ENCODE measurements around the gene COG5.

Gene COG5

DNA sequence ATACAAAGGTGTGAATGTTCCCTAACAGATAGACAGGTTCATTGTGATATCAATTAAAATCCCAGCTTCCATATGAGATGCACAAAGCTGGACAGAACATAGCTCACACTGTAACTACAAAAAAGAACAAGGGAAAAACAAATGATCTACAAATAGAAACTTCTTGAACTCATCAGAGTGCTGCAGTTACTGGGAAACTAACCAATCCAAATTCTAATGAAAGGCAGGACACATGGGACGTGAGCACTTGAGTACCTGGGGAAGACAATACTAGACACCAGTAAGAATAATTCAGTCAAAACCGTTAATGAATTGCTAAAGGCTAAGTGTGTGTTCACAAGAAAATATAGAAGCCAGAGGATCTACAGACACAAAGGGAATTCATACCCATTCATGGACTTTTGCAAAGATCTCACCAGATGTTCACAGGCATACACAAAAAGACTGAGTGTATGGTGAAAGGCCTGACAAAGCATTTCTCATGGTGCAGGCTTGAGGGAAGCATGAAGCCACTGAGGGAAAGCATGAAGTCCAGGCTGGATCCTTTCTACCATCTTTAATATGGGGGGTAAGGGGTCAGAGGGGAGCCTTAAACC, 101.7 kb downstream of the COG5 start:
- TF ChIP-seq TCF4 (CRISPR knock-in tag; IDR thresholded peaks at IDR 0.05; ENCODE audit: borderline replicate concordance), result no peak
- no peak for TF ChIP-seq BACH2 (CRISPR knock-in tag; IDR thresholded peaks at IDR 0.05; ENCODE audit: borderline replicate concordance)
- no peak for TF ChIP-seq SNAI2 (CRISPR knock-in tag; IDR thresholded peaks at IDR 0.05)
- TF ChIP-seq, protein P1, sequence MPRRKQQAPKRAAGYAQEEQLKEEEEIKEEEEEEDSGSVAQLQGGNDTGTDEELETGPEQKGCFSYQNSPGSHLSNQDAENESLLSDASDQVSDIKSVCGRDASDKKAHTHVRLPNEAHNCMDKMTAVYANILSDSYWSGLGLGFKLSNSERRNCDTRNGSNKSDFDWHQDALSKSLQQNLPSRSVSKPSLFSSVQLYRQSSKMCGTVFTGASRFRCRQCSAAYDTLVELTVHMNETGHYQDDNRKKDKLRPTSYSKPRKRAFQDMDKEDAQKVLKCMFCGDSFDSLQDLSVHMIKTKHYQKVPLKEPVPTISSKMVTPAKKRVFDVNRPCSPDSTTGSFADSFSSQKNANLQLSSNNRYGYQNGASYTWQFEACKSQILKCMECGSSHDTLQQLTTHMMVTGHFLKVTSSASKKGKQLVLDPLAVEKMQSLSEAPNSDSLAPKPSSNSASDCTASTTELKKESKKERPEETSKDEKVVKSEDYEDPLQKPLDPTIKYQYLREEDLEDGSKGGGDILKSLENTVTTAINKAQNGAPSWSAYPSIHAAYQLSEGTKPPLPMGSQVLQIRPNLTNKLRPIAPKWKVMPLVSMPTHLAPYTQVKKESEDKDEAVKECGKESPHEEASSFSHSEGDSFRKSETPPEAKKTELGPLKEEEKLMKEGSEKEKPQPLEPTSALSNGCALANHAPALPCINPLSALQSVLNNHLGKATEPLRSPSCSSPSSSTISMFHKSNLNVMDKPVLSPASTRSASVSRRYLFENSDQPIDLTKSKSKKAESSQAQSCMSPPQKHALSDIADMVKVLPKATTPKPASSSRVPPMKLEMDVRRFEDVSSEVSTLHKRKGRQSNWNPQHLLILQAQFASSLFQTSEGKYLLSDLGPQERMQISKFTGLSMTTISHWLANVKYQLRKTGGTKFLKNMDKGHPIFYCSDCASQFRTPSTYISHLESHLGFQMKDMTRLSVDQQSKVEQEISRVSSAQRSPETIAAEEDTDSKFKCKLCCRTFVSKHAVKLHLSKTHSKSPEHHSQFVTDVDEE (CRISPR knock-in tag; IDR thresholded peaks at IDR 0.05), result no peak
- no peak for TF ChIP-seq RARB (CRISPR knock-in tag; IDR thresholded peaks at IDR 0.05)
- no peak for TF ChIP-seq OSR1 (CRISPR knock-in tag; IDR thresholded peaks at IDR 0.05)
- TF ChIP-seq, protein P2, sequence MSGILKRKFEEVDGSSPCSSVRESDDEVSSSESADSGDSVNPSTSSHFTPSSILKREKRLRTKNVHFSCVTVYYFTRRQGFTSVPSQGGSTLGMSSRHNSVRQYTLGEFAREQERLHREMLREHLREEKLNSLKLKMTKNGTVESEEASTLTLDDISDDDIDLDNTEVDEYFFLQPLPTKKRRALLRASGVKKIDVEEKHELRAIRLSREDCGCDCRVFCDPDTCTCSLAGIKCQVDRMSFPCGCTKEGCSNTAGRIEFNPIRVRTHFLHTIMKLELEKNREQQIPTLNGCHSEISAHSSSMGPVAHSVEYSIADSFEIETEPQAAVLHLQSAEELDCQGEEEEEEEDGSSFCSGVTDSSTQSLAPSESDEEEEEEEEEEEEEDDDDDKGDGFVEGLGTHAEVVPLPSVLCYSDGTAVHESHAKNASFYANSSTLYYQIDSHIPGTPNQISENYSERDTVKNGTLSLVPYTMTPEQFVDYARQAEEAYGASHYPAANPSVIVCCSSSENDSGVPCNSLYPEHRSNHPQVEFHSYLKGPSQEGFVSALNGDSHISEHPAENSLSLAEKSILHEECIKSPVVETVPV (CRISPR knock-in tag; IDR thresholded peaks at IDR 0.05), result no peak
- TF ChIP-seq GLIS3 (CRISPR knock-in tag; IDR thresholded peaks at IDR 0.05), result no peak
- TF ChIP-seq ZNF70 (CRISPR knock-in tag; IDR thresholded peaks at IDR 0.05), result no peak
- TF ChIP-seq, protein P3, sequence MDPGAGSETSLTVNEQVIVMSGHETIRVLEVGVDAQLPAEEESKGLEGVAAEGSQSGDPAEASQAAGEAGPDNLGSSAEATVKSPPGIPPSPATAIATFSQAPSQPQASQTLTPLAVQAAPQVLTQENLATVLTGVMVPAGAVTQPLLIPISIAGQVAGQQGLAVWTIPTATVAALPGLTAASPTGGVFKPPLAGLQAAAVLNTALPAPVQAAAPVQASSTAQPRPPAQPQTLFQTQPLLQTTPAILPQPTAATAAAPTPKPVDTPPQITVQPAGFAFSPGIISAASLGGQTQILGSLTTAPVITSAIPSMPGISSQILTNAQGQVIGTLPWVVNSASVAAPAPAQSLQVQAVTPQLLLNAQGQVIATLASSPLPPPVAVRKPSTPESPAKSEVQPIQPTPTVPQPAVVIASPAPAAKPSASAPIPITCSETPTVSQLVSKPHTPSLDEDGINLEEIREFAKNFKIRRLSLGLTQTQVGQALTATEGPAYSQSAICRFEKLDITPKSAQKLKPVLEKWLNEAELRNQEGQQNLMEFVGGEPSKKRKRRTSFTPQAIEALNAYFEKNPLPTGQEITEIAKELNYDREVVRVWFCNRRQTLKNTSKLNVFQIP (CRISPR knock-in tag; IDR thresholded peaks at IDR 0.05; ENCODE audit: borderline replicate concordance, low read depth), result no peak
- no peak for TF ChIP-seq ZC3H10 (CRISPR knock-in tag; IDR thresholded peaks at IDR 0.05)
- no peak for ATAC-seq

DNA sequence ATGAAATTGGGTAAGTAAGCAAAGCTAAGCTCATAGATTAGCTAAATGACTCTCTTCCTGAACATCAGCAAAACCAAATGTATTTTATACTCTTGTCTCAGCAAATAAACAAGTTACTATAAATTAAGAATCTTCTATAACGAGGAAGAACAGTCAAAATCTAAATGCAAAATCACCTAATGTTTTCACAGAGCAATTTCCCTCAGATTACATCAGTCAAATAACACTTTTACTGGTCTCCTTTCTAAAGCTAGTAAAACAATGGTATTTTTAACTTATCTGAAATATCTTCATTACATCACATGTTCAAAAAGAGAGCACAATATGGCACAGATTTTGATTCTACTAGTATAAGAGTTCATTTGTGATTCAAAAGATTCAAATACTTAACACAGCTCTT, 110.3 kb downstream of the COG5 start:
- ATAC-seq, result no peak
- TF ChIP-seq ZNF8 (CRISPR knock-in tag; IDR thresholded peaks at IDR 0.05) (no peak), GLIS3 (CRISPR knock-in tag; IDR thresholded peaks at IDR 0.05) (no peak), TCF4 (CRISPR knock-in tag; IDR thresholded peaks at IDR 0.05; ENCODE audit: borderline replicate concordance) (peak; percentile 36; the same call in 1 of the 2 replicates), TOX (CRISPR knock-in tag; IDR thresholded peaks at IDR 0.05; ENCODE audit: borderline replicate concordance) (no peak)
- TF ChIP-seq, protein P4, sequence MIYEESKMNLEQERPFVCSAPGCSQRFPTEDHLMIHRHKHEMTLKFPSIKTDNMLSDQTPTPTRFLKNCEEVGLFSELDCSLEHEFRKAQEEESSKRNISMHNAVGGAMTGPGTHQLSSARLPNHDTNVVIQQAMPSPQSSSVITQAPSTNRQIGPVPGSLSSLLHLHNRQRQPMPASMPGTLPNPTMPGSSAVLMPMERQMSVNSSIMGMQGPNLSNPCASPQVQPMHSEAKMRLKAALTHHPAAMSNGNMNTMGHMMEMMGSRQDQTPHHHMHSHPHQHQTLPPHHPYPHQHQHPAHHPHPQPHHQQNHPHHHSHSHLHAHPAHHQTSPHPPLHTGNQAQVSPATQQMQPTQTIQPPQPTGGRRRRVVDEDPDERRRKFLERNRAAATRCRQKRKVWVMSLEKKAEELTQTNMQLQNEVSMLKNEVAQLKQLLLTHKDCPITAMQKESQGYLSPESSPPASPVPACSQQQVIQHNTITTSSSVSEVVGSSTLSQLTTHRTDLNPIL (CRISPR knock-in tag; IDR thresholded peaks at IDR 0.05; ENCODE audit: low read depth), result no peak

DNA sequence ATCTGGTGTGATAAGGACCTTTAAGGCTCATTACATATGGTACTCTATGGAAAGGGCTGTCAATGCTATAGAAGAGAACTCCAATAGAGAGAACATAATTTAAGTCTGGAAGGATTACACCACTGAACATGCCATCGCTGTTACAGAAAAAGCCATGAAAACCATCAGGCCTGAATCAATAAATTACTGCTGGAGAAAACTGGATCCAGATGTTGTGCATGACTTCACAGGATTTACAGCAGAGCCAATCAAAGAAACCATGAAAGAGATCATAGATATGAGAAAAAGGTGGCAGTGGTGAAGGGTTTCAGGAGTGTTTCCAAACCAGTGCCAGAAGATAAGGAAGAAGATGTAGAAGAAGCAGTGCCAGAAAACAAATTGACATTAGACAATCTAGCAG, 112.8 kb downstream of the COG5 start:
- no peak for ATAC-seq
- TF ChIP-seq TCF4 (CRISPR knock-in tag; IDR thresholded peaks at IDR 0.05; ENCODE audit: borderline replicate concordance), result peak; percentile 81
- TF ChIP-seq SNAI2 (CRISPR knock-in tag; IDR thresholded peaks at IDR 0.05), result no peak
- TF ChIP-seq ARNTL (CRISPR knock-in tag; IDR thresholded peaks at IDR 0.05; ENCODE audit: borderline replicate concordance, low read depth), result no peak
- no peak for TF ChIP-seq ZNF8 (CRISPR knock-in tag; IDR thresholded peaks at IDR 0.05)
- TF ChIP-seq RARB (CRISPR knock-in tag; IDR thresholded peaks at IDR 0.05), result no peak
- TF ChIP-seq, protein P1 (CRISPR knock-in tag; IDR thresholded peaks at IDR 0.05), result peak; percentile 62; the same call in 1 of the 2 replicates
- no peak for TF ChIP-seq ZC3H10 (CRISPR knock-in tag; IDR thresholded peaks at IDR 0.05)

DNA sequence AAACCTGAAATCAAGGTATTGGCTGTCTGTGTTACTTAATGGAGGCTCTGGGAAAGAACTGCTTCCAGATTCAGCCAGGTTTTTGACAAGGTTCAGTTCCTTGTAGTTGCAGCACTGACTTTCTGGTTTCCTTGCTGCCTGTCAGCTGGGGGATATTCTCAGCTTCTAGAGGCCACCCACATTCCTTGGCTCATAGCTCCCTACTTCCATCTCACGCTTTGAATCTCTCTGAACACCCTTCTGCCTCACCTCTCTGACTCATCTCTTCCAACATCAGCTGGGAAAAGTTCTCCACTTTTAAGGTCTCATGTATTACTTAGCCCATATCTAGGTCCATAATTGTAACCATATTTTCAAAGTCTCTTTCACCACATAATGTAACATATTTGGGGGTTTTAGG, 116.7 kb downstream of the COG5 start:
- ATAC-seq, result no peak
- TF ChIP-seq, protein P5, sequence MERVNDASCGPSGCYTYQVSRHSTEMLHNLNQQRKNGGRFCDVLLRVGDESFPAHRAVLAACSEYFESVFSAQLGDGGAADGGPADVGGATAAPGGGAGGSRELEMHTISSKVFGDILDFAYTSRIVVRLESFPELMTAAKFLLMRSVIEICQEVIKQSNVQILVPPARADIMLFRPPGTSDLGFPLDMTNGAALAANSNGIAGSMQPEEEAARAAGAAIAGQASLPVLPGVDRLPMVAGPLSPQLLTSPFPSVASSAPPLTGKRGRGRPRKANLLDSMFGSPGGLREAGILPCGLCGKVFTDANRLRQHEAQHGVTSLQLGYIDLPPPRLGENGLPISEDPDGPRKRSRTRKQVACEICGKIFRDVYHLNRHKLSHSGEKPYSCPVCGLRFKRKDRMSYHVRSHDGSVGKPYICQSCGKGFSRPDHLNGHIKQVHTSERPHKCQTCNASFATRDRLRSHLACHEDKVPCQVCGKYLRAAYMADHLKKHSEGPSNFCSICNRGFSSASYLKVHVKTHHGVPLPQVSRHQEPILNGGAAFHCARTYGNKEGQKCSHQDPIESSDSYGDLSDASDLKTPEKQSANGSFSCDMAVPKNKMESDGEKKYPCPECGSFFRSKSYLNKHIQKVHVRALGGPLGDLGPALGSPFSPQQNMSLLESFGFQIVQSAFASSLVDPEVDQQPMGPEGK (CRISPR knock-in tag; IDR thresholded peaks at IDR 0.05; ENCODE audit: borderline replicate concordance), result no peak
- no peak for TF ChIP-seq CSDC2 (CRISPR knock-in tag; IDR thresholded peaks at IDR 0.05)
- TF ChIP-seq ISL1 (CRISPR knock-in tag; IDR thresholded peaks at IDR 0.05), result no peak
- TF ChIP-seq ARNTL (CRISPR knock-in tag; IDR thresholded peaks at IDR 0.05; ENCODE audit: borderline replicate concordance, low read depth), result no peak
- no peak for TF ChIP-seq ZFP3 (CRISPR knock-in tag; IDR thresholded peaks at IDR 0.05)
- no peak for TF ChIP-seq PPARA (CRISPR knock-in tag; IDR thresholded peaks at IDR 0.05; ENCODE audit: borderline replicate concordance)
- TF ChIP-seq ZNF8 (CRISPR knock-in tag; IDR thresholded peaks at IDR 0.05), result no peak
- TF ChIP-seq ZNF565 (CRISPR knock-in tag; conservative IDR thresholded peaks at IDR 0.05; ENCODE audit: low read depth), result no peak
- no peak for TF ChIP-seq ZFP30 (CRISPR knock-in tag; IDR thresholded peaks at IDR 0.05)
- TF ChIP-seq ZNF70 (CRISPR knock-in tag; IDR thresholded peaks at IDR 0.05), result no peak
- TF ChIP-seq, protein P2 (CRISPR knock-in tag; IDR thresholded peaks at IDR 0.05), result no peak
- TF ChIP-seq ZC3H10 (CRISPR knock-in tag; IDR thresholded peaks at IDR 0.05), result no peak
